MCF 10A (cell line): ENCODE measurements around the gene COX20. TPM values are rescaled to one million over a fixed set of nuclear protein-coding genes. Genes with fewer than 3 reads are reported as not detected.
A peak's percentile ranks its signal among the peaks of the same experiment; 100 is the strongest.

Experiments
- BruUV-seq: library from RNA; stranded (reverse); fragments of 400-500 nt; replicated peaks from 2 replicates; lab custom pipeline; 2021; lab: Mats Ljungman, UMichigan
- CTCF ChIA-PET: fragments of 300-600 bp; sonication (Branson Sonifier 250); formaldehyde crosslinking; extraction: SDS; loops from one replicate; lab custom pipeline; 2021; ENCODE audit warnings: antibody characterized with exemption, inconsistent platforms; lab: Yijun Ruan, JAX
- POLR2A ChIA-PET: fragments of 300-600, 350-650 bp; sonication (Branson Sonifier 250); formaldehyde crosslinking; extraction: SDS; loops from one replicate; lab custom pipeline; 2020; ENCODE audit warnings: antibody characterized with exemption, inconsistent platforms; lab: Yijun Ruan, JAX
- DNase-seq: peaks from one replicate; pipeline ENCODE4 v3.0.0-alpha.2; 2018; ENCODE audit not compliant: unreplicated experiment
- H3K27ac Mint-ChIP-seq: one replicate; pipeline ENCODE4 v1.8.0; 2022; ENCODE audit warnings: mild to moderate bottlenecking, low read depth, mixed read lengths; ENCODE audit not compliant: unreplicated experiment
- H3K27me3 Mint-ChIP-seq: one replicate; pipeline ENCODE4 v1.8.0; 2022; ENCODE audit warnings: mixed read lengths; ENCODE audit not compliant: insufficient read depth, unreplicated experiment
- H3K36me3 Mint-ChIP-seq: one replicate; pipeline ENCODE4 v1.8.0; 2022; ENCODE audit warnings: mild to moderate bottlenecking, moderate library complexity, mixed read lengths; ENCODE audit not compliant: insufficient read depth, unreplicated experiment
- H3K4me1 Mint-ChIP-seq: one replicate; pipeline ENCODE4 v1.8.0; 2022; ENCODE audit warnings: mixed read lengths; ENCODE audit not compliant: insufficient read depth, unreplicated experiment
- H3K4me3 Mint-ChIP-seq: one replicate; pipeline ENCODE4 v1.8.0; 2022; ENCODE audit warnings: mild to moderate bottlenecking, moderate library complexity, mixed read lengths; ENCODE audit not compliant: unreplicated experiment
- H3K9me3 Mint-ChIP-seq: one replicate; pipeline ENCODE4 v1.8.0; 2022; ENCODE audit warnings: mixed read lengths; ENCODE audit not compliant: unreplicated experiment
- intact Hi-C: fragments of 100-400 bp; cut with micrococcal nuclease; formaldehyde crosslinking; loops from 2 replicates; pipeline ENCODE4 v1.14.1; 2022
- total RNA-seq: library from RNA; stranded (reverse); gene quantifications from 2 replicates; pipeline ENCODE4 v1.2.3, GENCODE V29; 2022
- TF ChIP-seq, protein P1 (sequence below): fragments of 200-600 bp; IDR thresholded peaks from one replicate; pipeline ENCODE4 v1.8.0; 2022; ENCODE audit warnings: antibody characterized with exemption, mild to moderate bottlenecking; ENCODE audit not compliant: unreplicated experiment

COX20 gene
- total RNA-seq, 1 experiment from 2014 or later = 44.6 TPM

DNA sequence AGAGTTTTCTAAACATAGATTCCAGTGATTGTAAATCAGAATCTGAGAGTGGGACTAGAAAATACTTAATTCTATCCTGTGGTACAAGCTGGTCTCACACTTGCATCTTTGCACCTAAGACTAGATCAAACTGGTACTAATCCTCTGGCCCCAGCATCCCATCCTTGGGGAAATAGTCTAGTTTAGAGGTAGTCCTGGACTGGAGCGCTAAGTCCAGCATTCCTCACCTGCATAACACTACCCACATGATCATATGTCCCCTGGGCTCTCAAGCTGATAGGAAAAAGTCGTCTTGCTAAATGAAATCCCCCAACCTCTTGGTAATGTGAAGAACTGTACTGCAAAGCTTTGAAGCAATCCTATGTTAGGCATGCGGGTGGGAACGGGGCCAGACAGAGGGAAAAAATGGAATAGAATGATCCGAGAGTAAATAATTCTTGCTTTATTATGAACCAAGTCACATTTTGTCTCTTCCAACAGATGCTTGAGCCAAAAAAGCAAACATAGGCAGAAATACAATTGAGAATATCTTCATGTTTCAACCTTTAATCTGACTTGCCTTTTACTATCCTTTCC lies 4.8 kb downstream of the COX20 start:
- BruUV-seq = no TSS peak
- TF ChIP-seq, protein P1, sequence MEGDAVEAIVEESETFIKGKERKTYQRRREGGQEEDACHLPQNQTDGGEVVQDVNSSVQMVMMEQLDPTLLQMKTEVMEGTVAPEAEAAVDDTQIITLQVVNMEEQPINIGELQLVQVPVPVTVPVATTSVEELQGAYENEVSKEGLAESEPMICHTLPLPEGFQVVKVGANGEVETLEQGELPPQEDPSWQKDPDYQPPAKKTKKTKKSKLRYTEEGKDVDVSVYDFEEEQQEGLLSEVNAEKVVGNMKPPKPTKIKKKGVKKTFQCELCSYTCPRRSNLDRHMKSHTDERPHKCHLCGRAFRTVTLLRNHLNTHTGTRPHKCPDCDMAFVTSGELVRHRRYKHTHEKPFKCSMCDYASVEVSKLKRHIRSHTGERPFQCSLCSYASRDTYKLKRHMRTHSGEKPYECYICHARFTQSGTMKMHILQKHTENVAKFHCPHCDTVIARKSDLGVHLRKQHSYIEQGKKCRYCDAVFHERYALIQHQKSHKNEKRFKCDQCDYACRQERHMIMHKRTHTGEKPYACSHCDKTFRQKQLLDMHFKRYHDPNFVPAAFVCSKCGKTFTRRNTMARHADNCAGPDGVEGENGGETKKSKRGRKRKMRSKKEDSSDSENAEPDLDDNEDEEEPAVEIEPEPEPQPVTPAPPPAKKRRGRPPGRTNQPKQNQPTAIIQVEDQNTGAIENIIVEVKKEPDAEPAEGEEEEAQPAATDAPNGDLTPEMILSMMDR = no peak
- H3K9me3 Mint-ChIP-seq = no peaks in the 10 kb centered on the region
- no peaks in the 10 kb centered on the region for H3K27me3 Mint-ChIP-seq
- intact Hi-C loops = no loop called here
- DNase-seq = no peak
- H3K27ac Mint-ChIP-seq = peak overlapping the region; percentile 68
- peaks cover 98% of the 10 kb centered on the region for H3K36me3 Mint-ChIP-seq
- ChIA-PET CTCF (interaction anchor here (0.7 to 5.7 kb wide), 7 partner anchors 10 to 207 kb away, joined by 3 to 52 read pairs (median 4); no protein-coding TSS in a partner anchor), POLR2A (interaction anchor here (1.0 to 24.3 kb wide), 5 partner anchors 14 to 240 kb away, joined by 4 to 1456 read pairs (median 7); partner anchors contain the start of gene HNRNPU)
- no peak overlapping the region for H3K4me3 Mint-ChIP-seq
- H3K4me1 Mint-ChIP-seq = peaks cover 28% of the 10 kb centered on the region

DNA sequence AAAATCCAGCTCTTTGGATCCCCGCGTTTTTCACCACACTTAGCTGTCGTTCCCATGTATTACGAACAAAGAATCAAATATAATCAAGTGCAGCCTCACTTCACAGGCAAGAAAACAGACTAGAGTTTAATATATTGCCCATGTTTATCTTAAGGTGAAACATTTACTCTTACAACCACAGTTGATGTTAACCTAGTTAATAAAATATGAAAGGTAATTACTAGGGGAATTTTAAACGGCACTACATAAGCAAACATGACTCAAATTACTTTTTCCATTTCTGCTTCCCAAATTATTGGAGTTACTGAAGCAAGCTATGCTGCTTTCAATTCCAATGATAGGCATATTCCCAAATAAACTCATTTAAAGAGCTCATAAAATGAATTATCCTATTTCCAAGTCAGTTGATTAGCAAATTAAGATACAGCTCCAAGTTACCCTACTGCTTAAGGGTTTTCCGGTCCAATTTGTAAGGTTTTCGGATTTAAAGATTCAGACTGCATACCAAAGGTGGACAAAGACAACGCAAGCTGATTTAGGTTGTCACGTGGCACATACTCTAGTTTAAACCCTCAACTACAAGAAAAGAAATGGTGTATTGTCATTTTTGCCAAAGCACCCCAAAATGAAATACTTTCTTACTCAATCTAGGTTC lies 5.9 kb downstream of the COX20 start:
- H3K9me3 Mint-ChIP-seq = no peaks in the 10 kb centered on the region
- H3K4me1 Mint-ChIP-seq = peaks cover 28% of the 10 kb centered on the region
- DNase-seq = no peak
- no TSS peak for BruUV-seq
- no peaks in the 10 kb centered on the region for H3K27me3 Mint-ChIP-seq
- peak overlapping the region; percentile 68 for H3K27ac Mint-ChIP-seq
- ChIA-PET POLR2A (interaction anchor here (0.6 to 24.3 kb wide), 7 partner anchors 13 to 241 kb away, joined by 3 to 1456 read pairs (median 3); partner anchors contain the start of gene HNRNPU), CTCF (interaction anchor here (1.3 to 4.7 kb wide), 4 partner anchors 10 to 201 kb away, joined by 3 to 40 read pairs (median 4); no protein-coding TSS in a partner anchor)
- TF ChIP-seq, protein P1 = no peak
- H3K36me3 Mint-ChIP-seq = peaks cover 98% of the 10 kb centered on the region
- H3K4me3 Mint-ChIP-seq = no peak overlapping the region
- intact Hi-C loops = no loop called here

GRCh38 chr1:244843148-244843978 lies 7.9 kb downstream of the COX20 start:
- CTCF ChIA-PET = interaction anchor here (0.7 to 4.7 kb wide), 3 partner anchors 42 to 200 kb away, joined by 5 to 40 read pairs (median 5); no protein-coding TSS in a partner anchor

More at GRCh38 chr1:244843148-244843978, 7.9 kb downstream of the COX20 start:
- Mint-ChIP-seq H3K4me1 (peaks cover 18% of the 10 kb centered on the region), H3K27me3 (no peaks in the 10 kb centered on the region), H3K27ac (no peak overlapping the region), H3K36me3 (peaks cover 99% of the 10 kb centered on the region), H3K9me3 (no peaks in the 10 kb centered on the region), H3K4me3 (no peak overlapping the region)
- intact Hi-C loops = no loop called here
- TF ChIP-seq, protein P1 = no peak
- BruUV-seq = TSS peak; percentile 6
- DNase-seq = no peak
- POLR2A ChIA-PET = interaction anchor here (0.6 to 25.5 kb wide), 5 partner anchors 1 to 1724 kb away, joined by 3 to 1456 read pairs (median 4); partner anchors contain the start of genes COX20 and HNRNPU
